ENCODE results near the gene TMEM61. TPM values are rescaled to one million over a fixed set of nuclear protein-coding genes. Genes with fewer than 3 reads are reported as not detected.

Gene TMEM61
- total RNA-seq, 2 experiments from 2014 or later, result not detected

GRCh38 chr1:54987919-54988705 is 7.7 kb downstream of the TMEM61 start:
- intact Hi-C loops (cut with micrococcal nuclease), result no loop called here
- CTCF ChIA-PET, result interaction anchor here (0.5 to 1.2 kb wide), 4 partner anchors 10 to 43 kb away, joined by 3 to 5 read pairs (median 4); no protein-coding TSS in a partner anchor
- Mint-ChIP-seq H3K36me3 (no peaks in the 10 kb centered on the region), H3K27me3 (peaks cover 7% of the 10 kb centered on the region), H3K27ac (no peak overlapping the region), H3K9me3 (no peaks in the 10 kb centered on the region), H3K4me1 (ENCODE audit: low read depth) (no peaks in the 10 kb centered on the region), H3K4me3 (no peak overlapping the region)
- POLR2A ChIA-PET, result no interaction called here
- DNase-seq, result no peak

GRCh38 chr1:54988975-54989374 is 8.5 kb downstream of the TMEM61 start:
- Mint-ChIP-seq H3K4me1 (ENCODE audit: low read depth) (no peaks in the 10 kb centered on the region), H3K36me3 (no peaks in the 10 kb centered on the region), H3K27me3 (peaks cover 4% of the 10 kb centered on the region), H3K4me3 (no peak overlapping the region), H3K27ac (no peak overlapping the region), H3K9me3 (no peaks in the 10 kb centered on the region)
- ChIA-PET CTCF (interaction anchor here (0.9 to 1.2 kb wide), 2 partner anchors 39 to 44 kb away, joined by 3 to 4 read pairs; no protein-coding TSS in a partner anchor), POLR2A (no interaction called here)
- intact Hi-C loops (cut with micrococcal nuclease), result no loop called here
- no peak for DNase-seq

GRCh38 chr1:54989473-54989872 is 9.0 kb downstream of the TMEM61 start:
- no peaks in the 10 kb centered on the region for H3K4me1 Mint-ChIP-seq (ENCODE audit: low read depth)
- intact Hi-C loops (cut with micrococcal nuclease), result no loop called here
- no peak overlapping the region for H3K27ac Mint-ChIP-seq
- H3K27me3 Mint-ChIP-seq, result peaks cover 3% of the 10 kb centered on the region
- H3K4me3 Mint-ChIP-seq, result no peak overlapping the region
- CTCF ChIA-PET, result interaction anchor here (0.9 to 1.2 kb wide), 2 partner anchors 39 to 45 kb away, joined by 3 to 4 read pairs; no protein-coding TSS in a partner anchor
- no peaks in the 10 kb centered on the region for H3K36me3 Mint-ChIP-seq
- POLR2A ChIA-PET, result no interaction called here
- no peak for DNase-seq
- no peaks in the 10 kb centered on the region for H3K9me3 Mint-ChIP-seq

GRCh38 chr1:54989968-54990810 is 9.8 kb downstream of the TMEM61 start:
- ChIA-PET CTCF (interaction anchor here (0.7 to 0.9 kb wide), 2 partner anchors 40 to 393 kb away, joined by 3 read pairs; no protein-coding TSS in a partner anchor), POLR2A (no interaction called here)
- H3K36me3 Mint-ChIP-seq, result no peaks in the 10 kb centered on the region
- H3K4me3 Mint-ChIP-seq, result no peak overlapping the region
- H3K4me1 Mint-ChIP-seq (ENCODE audit: low read depth), result peaks cover 1% of the 10 kb centered on the region
- intact Hi-C loops (cut with micrococcal nuclease), result no loop called here
- H3K9me3 Mint-ChIP-seq, result no peaks in the 10 kb centered on the region
- DNase-seq, result no peak
- peaks cover 4% of the 10 kb centered on the region for H3K27me3 Mint-ChIP-seq
- H3K27ac Mint-ChIP-seq, result no peak overlapping the region

- Mint-ChIP-seq H3K9me3 (no peaks in the 10 kb centered on the region), H3K4me3 (no peak overlapping the region), H3K36me3 (no peaks in the 10 kb centered on the region), H3K4me1 (ENCODE audit: low read depth) (peaks cover 8% of the 10 kb centered on the region), H3K27me3 (peaks cover 7% of the 10 kb centered on the region), H3K27ac (no peak overlapping the region)
- ChIA-PET POLR2A (no interaction called here), CTCF (interaction anchor here (8.3 kb wide), 1 partner anchor 42 kb away, joined by 261 read pairs; no protein-coding TSS in a partner anchor)
- intact Hi-C loops (cut with micrococcal nuclease), result no loop called here
- DNase-seq, result no peak
Measured at GRCh38 chr1:54990916-54991315, 10.5 kb downstream of the TMEM61 start.

- Mint-ChIP-seq H3K4me1 (ENCODE audit: low read depth) (peaks cover 18% of the 10 kb centered on the region), H3K36me3 (no peaks in the 10 kb centered on the region), H3K9me3 (no peaks in the 10 kb centered on the region), H3K27me3 (peaks cover 16% of the 10 kb centered on the region), H3K4me3 (no peak overlapping the region), H3K27ac (no peak overlapping the region)
- no peak for DNase-seq
- intact Hi-C loops (cut with micrococcal nuclease), result no loop called here
- POLR2A ChIA-PET, result no interaction called here
- CTCF ChIA-PET, result interaction anchor here (1.1 to 8.3 kb wide), 2 partner anchors 43 to 346 kb away, joined by 4 to 261 read pairs; no protein-coding TSS in a partner anchor
Measured at GRCh38 chr1:54991939-54992338, 11.5 kb downstream of the TMEM61 start.

- ChIA-PET POLR2A (no interaction called here), CTCF (interaction anchor here (1.1 to 8.3 kb wide), 2 partner anchors 44 to 345 kb away, joined by 4 to 261 read pairs; no protein-coding TSS in a partner anchor)
- Mint-ChIP-seq H3K4me1 (ENCODE audit: low read depth) (peaks cover 21% of the 10 kb centered on the region), H3K9me3 (no peaks in the 10 kb centered on the region), H3K27ac (no peak overlapping the region), H3K4me3 (no peak overlapping the region), H3K36me3 (no peaks in the 10 kb centered on the region), H3K27me3 (peaks cover 26% of the 10 kb centered on the region)
- DNase-seq, result no peak
- intact Hi-C loops (cut with micrococcal nuclease), result no loop called here
Measured at GRCh38 chr1:54993140-54993539, 12.7 kb downstream of the TMEM61 start.

- H3K27ac Mint-ChIP-seq, result no peak overlapping the region
- H3K4me1 Mint-ChIP-seq (ENCODE audit: low read depth), result peaks cover 21% of the 10 kb centered on the region
- H3K9me3 Mint-ChIP-seq, result no peaks in the 10 kb centered on the region
- no peak overlapping the region for H3K4me3 Mint-ChIP-seq
- H3K36me3 Mint-ChIP-seq, result no peaks in the 10 kb centered on the region
- no peak for DNase-seq
- H3K27me3 Mint-ChIP-seq, result peaks cover 28% of the 10 kb centered on the region
- ChIA-PET POLR2A (no interaction called here), CTCF (interaction anchor here (8.3 kb wide), 1 partner anchor 45 kb away, joined by 261 read pairs; no protein-coding TSS in a partner anchor)
- intact Hi-C loops (cut with micrococcal nuclease), result no loop called here
Measured at GRCh38 chr1:54994355-54994990, 14.0 kb downstream of the TMEM61 start.

GRCh38 chr1:54995013-54995760 is 14.8 kb downstream of the TMEM61 start:
- CTCF ChIA-PET, result interaction anchor here (1.2 to 8.3 kb wide), 7 partner anchors 17 to 54 kb away, joined by 3 to 261 read pairs (median 12); no protein-coding TSS in a partner anchor
- no peak for DNase-seq
- Mint-ChIP-seq H3K4me1 (ENCODE audit: low read depth) (peaks cover 21% of the 10 kb centered on the region), H3K27me3 (peaks cover 28% of the 10 kb centered on the region), H3K27ac (no peak overlapping the region), H3K9me3 (no peaks in the 10 kb centered on the region), H3K4me3 (no peak overlapping the region), H3K36me3 (no peaks in the 10 kb centered on the region)
- POLR2A ChIA-PET, result no interaction called here
- intact Hi-C loops (cut with micrococcal nuclease), result no loop called here

GRCh38 chr1:54995835-54996234 is 15.4 kb downstream of the TMEM61 start:
- intact Hi-C loops (cut with micrococcal nuclease), result loop anchor here (1.0 kb wide), 2 partner anchors 46 to 51 kb away; no protein-coding TSS in a partner anchor
- Mint-ChIP-seq H3K36me3 (no peaks in the 10 kb centered on the region), H3K27me3 (peaks cover 30% of the 10 kb centered on the region), H3K4me1 (ENCODE audit: low read depth) (peaks cover 21% of the 10 kb centered on the region), H3K4me3 (peak overlapping the region; percentile 18), H3K9me3 (no peaks in the 10 kb centered on the region), H3K27ac (peak overlapping the region; percentile 30)
- POLR2A ChIA-PET, result interaction anchor here (1.2 kb wide), 1 partner anchor 51 kb away, joined by 4 read pairs; no protein-coding TSS in a partner anchor
- CTCF ChIA-PET, result interaction anchor here (0.7 to 8.3 kb wide), 15 partner anchors 9 to 149 kb away, joined by 3 to 261 read pairs (median 6); partner anchors contain the start of gene DHCR24
- DNase-seq, result peak; percentile 68

- Mint-ChIP-seq H3K4me3 (peak overlapping the region; percentile 18), H3K36me3 (no peaks in the 10 kb centered on the region), H3K27me3 (peaks cover 30% of the 10 kb centered on the region), H3K27ac (peak overlapping the region; percentile 30), H3K9me3 (no peaks in the 10 kb centered on the region), H3K4me1 (ENCODE audit: low read depth) (peaks cover 21% of the 10 kb centered on the region)
- peak; percentile 89 for DNase-seq
- intact Hi-C loops (cut with micrococcal nuclease), result loop anchor here (1.0 kb wide), 2 partner anchors 46 to 51 kb away; no protein-coding TSS in a partner anchor
- POLR2A ChIA-PET, result interaction anchor here (1.2 kb wide), 1 partner anchor 52 kb away, joined by 4 read pairs; no protein-coding TSS in a partner anchor
- CTCF ChIA-PET, result interaction anchor here (0.7 to 8.3 kb wide), 15 partner anchors 10 to 149 kb away, joined by 3 to 261 read pairs (median 6); partner anchors contain the start of gene DHCR24
Measured at GRCh38 chr1:54996359-54996868, 16.0 kb downstream of the TMEM61 start.
